AG09319 (cell line): ENCODE data around the gene ATXN7.

Source experiments
- DNase-seq: peaks from one replicate; pipeline ENCODE4 v3.0.0-alpha.2; 2010; ENCODE audit warnings: low read depth; ENCODE audit errors: extremely low read depth
- TF ChIP-seq, protein P1 (sequence below): IDR thresholded peaks from 2 replicates; pipeline ENCODE4 v1.5.1; 2011; ENCODE audit warnings: low read depth, mild to moderate bottlenecking, inconsistent platforms, low read length, moderate library complexity

The ATXN7 gene, protein sequence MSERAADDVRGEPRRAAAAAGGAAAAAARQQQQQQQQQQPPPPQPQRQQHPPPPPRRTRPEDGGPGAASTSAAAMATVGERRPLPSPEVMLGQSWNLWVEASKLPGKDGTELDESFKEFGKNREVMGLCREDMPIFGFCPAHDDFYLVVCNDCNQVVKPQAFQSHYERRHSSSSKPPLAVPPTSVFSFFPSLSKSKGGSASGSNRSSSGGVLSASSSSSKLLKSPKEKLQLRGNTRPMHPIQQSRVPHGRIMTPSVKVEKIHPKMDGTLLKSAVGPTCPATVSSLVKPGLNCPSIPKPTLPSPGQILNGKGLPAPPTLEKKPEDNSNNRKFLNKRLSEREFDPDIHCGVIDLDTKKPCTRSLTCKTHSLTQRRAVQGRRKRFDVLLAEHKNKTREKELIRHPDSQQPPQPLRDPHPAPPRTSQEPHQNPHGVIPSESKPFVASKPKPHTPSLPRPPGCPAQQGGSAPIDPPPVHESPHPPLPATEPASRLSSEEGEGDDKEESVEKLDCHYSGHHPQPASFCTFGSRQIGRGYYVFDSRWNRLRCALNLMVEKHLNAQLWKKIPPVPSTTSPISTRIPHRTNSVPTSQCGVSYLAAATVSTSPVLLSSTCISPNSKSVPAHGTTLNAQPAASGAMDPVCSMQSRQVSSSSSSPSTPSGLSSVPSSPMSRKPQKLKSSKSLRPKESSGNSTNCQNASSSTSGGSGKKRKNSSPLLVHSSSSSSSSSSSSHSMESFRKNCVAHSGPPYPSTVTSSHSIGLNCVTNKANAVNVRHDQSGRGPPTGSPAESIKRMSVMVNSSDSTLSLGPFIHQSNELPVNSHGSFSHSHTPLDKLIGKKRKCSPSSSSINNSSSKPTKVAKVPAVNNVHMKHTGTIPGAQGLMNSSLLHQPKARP

GRCh38 chr3:63863150-63864007 is at the start of gene ATXN7, which contains the start of gene THOC7:
ATXN7 (plus strand) TSS chr3:63863867; CDS start chr3:63912599, 48,732 bp downstream.
THOC7 (minus strand) TSS chr3:63863805; CDS start chr3:63863790, 15 bp downstream.
- DNase-seq = no peak
- TF ChIP-seq, protein P1, sequence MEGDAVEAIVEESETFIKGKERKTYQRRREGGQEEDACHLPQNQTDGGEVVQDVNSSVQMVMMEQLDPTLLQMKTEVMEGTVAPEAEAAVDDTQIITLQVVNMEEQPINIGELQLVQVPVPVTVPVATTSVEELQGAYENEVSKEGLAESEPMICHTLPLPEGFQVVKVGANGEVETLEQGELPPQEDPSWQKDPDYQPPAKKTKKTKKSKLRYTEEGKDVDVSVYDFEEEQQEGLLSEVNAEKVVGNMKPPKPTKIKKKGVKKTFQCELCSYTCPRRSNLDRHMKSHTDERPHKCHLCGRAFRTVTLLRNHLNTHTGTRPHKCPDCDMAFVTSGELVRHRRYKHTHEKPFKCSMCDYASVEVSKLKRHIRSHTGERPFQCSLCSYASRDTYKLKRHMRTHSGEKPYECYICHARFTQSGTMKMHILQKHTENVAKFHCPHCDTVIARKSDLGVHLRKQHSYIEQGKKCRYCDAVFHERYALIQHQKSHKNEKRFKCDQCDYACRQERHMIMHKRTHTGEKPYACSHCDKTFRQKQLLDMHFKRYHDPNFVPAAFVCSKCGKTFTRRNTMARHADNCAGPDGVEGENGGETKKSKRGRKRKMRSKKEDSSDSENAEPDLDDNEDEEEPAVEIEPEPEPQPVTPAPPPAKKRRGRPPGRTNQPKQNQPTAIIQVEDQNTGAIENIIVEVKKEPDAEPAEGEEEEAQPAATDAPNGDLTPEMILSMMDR = no peak

DNA sequence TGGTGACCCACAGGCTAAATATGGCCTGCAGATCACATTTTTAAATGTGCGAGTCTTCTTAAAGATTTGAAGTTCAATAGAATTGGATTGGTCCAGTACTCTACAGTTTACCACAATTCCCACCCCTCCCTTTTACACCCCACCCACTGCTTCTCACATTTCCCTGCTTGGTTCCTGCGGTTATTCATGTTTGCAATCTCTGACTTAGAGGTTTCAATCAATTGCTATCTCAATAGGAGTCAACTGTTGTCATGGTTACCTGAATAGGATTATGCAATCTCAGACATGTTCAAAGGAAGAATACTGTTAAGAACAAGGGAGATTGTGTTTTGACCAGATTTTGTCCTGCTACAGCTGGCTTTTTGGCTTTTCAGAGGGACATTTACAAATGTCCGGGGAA is 49.4 kb upstream of the ATXN7 start:
- TF ChIP-seq, protein P1 = no peak
- DNase-seq = no peak

DNA sequence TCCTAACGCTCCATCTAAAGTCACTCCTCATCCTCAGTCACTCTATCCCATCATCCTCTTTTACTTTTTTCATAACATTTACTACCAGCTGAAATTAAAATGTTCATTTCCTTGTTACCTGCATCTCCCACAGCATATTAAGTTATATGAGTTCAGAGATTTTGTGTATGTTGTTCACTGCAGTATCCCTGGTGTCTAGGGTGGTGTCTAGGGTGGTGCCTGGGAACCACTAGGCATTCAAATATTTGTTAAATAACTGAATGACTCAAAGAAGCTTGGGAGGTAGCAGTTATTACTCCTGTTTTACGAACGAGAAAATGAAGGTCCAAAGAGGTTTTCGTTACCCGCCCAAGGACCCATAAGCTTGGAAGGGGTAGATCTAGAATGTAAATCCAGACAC is 46.4 kb upstream of the ATXN7 start:
- DNase-seq = no peak
- TF ChIP-seq, protein P1 = no peak

GRCh38 chr3:63818282-63819150 is 45.2 kb upstream of the ATXN7 start:
- peak; percentile 27 for DNase-seq
- TF ChIP-seq, protein P1 = peak; percentile 75

DNA sequence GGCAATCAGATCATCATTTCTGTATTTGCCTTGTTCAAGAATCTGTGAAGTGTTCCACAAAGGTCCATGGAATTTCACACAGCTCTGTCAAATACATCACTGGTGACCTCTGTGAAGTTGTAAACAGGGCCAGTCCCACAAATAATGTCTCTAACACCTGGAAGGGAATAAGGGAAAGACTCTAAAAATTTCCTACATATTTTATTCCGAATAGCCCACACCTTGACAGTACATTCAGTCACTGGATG is 44.6 kb upstream of the ATXN7 start, which contains the start of gene C3orf49:
Gene C3orf49 (plus strand): TSS at position 149 of the 248 bp plus-strand sequence. CDS start 173 bp downstream, outside the sequence.
- TF ChIP-seq, protein P1 = no peak

DNA sequence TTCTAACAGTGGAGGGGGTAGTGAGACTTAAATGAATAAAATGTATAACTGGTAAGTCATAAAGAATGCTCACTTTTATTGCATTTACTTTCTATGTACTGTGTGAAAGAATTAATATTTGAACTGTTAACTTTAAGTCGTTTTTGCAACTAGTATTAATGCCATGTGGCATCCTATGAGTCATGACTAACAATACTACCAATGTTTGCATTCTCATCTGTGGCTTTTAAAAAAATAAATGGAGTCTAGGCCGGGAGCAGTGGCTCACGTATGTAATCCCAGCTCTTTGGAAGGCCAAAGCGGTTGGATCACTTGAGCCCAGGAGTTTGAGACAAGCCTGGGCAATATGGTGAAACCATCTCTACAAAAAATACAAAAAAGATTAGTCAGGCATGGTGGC is 39.4 kb upstream of the ATXN7 start:
- no peak for DNase-seq
- TF ChIP-seq, protein P1 = no peak

More for the DNA sequence above, 44.6 kb upstream of the ATXN7 start, which contains the start of gene C3orf49:
- no peak for DNase-seq
